Measurements from ENCODE around the gene RFX2.
"Not testable (repeated sequence)": the region's sequence is repeated elsewhere in the genome, so short reads cannot be mapped to it uniquely, and the experiment has no call there.

RFX2 gene

GRCh38 chr19:6033744-6034264 lies 76.5 kb downstream of the RFX2 start:
- no peak for DNase-seq

- DNase-seq, result no peak
Observed at GRCh38 chr19:6032827-6033226, 77.5 kb downstream of the RFX2 start.

GRCh38 chr19:6032381-6032780 lies 77.9 kb downstream of the RFX2 start:
- no peak for DNase-seq

- DNase-seq, result no peak
Observed at GRCh38 chr19:6030214-6030507, 80.1 kb downstream of the RFX2 start.

GRCh38 chr19:6026390-6027227 lies 83.7 kb downstream of the RFX2 start:
- DNase-seq, result no peak

GRCh38 chr19:6024756-6025155 lies 85.5 kb downstream of the RFX2 start:
- not testable (repeated sequence) for DNase-seq

GRCh38 chr19:6023936-6024335 lies 86.4 kb downstream of the RFX2 start:
- DNase-seq, result no peak

- no peak for DNase-seq
Observed at GRCh38 chr19:6023085-6023682, 87.1 kb downstream of the RFX2 start.

GRCh38 chr19:6022570-6023064 lies 87.7 kb downstream of the RFX2 start:
- no peak for DNase-seq

- DNase-seq, result peak; percentile 76
Observed at GRCh38 chr19:6021878-6022569, 88.3 kb downstream of the RFX2 start.

GRCh38 chr19:6020972-6021805 lies 89.1 kb downstream of the RFX2 start:
- peak; percentile 39 for DNase-seq

- DNase-seq, result peak; percentile 80
Observed at GRCh38 chr19:6020166-6020882, 90.0 kb downstream of the RFX2 start.

GRCh38 chr19:6018786-6019185 lies 91.5 kb downstream of the RFX2 start:
- DNase-seq, result peak; percentile 14

GRCh38 chr19:6017576-6017975 lies 92.7 kb downstream of the RFX2 start:
- no peak for DNase-seq

- no peak for DNase-seq
Observed at GRCh38 chr19:6015841-6016545, 94.3 kb downstream of the RFX2 start.

GRCh38 chr19:6014551-6015135 lies 95.7 kb downstream of the RFX2 start:
- no peak for DNase-seq

- DNase-seq, result no peak
Observed at GRCh38 chr19:6012426-6013170, 97.7 kb downstream of the RFX2 start.

GRCh38 chr19:6011794-6012193 lies 98.5 kb downstream of the RFX2 start:
- DNase-seq, result no peak

- DNase-seq, result no peak
Observed at GRCh38 chr19:6011206-6011605, 99.1 kb downstream of the RFX2 start.

- DNase-seq, result no peak
Observed at GRCh38 chr19:6010107-6010506, 100.2 kb downstream of the RFX2 start.
